ENCODE results near the gene TNS1. TPM values are rescaled to one million over a fixed set of nuclear protein-coding genes. Genes with fewer than 3 reads are reported as not detected.

The TNS1 gene
- total RNA-seq, 6 experiments from 2014 or later, result 113 to 139 (median 126) TPM

- Mint-ChIP-seq H3K36me3 (ENCODE audit: low read depth) (no peaks in the 10 kb centered on the region), H3K4me1 (ENCODE audit: low read depth) (peaks cover 12% of the 10 kb centered on the region), H3K9me3 (no peaks in the 10 kb centered on the region), H3K27ac (no peak overlapping the region), H3K27me3 (ENCODE audit: insufficient read depth) (peaks cover 33% of the 10 kb centered on the region), H3K4me3 (no peak overlapping the region)
- no peak for DNase-seq
- no peak for TF ChIP-seq CTCF (IDR thresholded peaks at IDR 0.05)
Observed at GRCh38 chr2:218043100-218043499, 40.3 kb upstream of the TNS1 start.

- peaks cover 32% of the 10 kb centered on the region for H3K27me3 Mint-ChIP-seq (ENCODE audit: insufficient read depth)
- H3K36me3 Mint-ChIP-seq (ENCODE audit: low read depth), result no peaks in the 10 kb centered on the region
- H3K9me3 Mint-ChIP-seq, result no peaks in the 10 kb centered on the region
- TF ChIP-seq CTCF (IDR thresholded peaks at IDR 0.05), result no peak
- H3K4me1 Mint-ChIP-seq (ENCODE audit: low read depth), result peaks cover 12% of the 10 kb centered on the region
- no peak for DNase-seq
- H3K4me3 Mint-ChIP-seq, result no peak overlapping the region
- no peak overlapping the region for H3K27ac Mint-ChIP-seq
Observed at GRCh38 chr2:218041302-218042168, 38.7 kb upstream of the TNS1 start.

- no peak for TF ChIP-seq CTCF (IDR thresholded peaks at IDR 0.05)
- no peaks in the 10 kb centered on the region for H3K9me3 Mint-ChIP-seq
- no peak for DNase-seq
- H3K27ac Mint-ChIP-seq, result no peak overlapping the region
- peaks cover 30% of the 10 kb centered on the region for H3K27me3 Mint-ChIP-seq (ENCODE audit: insufficient read depth)
- no peaks in the 10 kb centered on the region for H3K36me3 Mint-ChIP-seq (ENCODE audit: low read depth)
- peaks cover 12% of the 10 kb centered on the region for H3K4me1 Mint-ChIP-seq (ENCODE audit: low read depth)
- H3K4me3 Mint-ChIP-seq, result no peak overlapping the region
Observed at GRCh38 chr2:218040883-218041282, 38.1 kb upstream of the TNS1 start.

GRCh38 chr2:218039171-218039570 is 36.4 kb upstream of the TNS1 start:
- Mint-ChIP-seq H3K9me3 (no peaks in the 10 kb centered on the region), H3K27ac (no peak overlapping the region), H3K27me3 (ENCODE audit: insufficient read depth) (peaks cover 28% of the 10 kb centered on the region), H3K36me3 (ENCODE audit: low read depth) (no peaks in the 10 kb centered on the region), H3K4me1 (ENCODE audit: low read depth) (peaks cover 12% of the 10 kb centered on the region), H3K4me3 (no peak overlapping the region)
- TF ChIP-seq CTCF (IDR thresholded peaks at IDR 0.05), result no peak
- peak; percentile 22 for DNase-seq

GRCh38 chr2:218036371-218036770 is 33.6 kb upstream of the TNS1 start:
- no peak for DNase-seq
- Mint-ChIP-seq H3K27ac (no peak overlapping the region), H3K36me3 (ENCODE audit: low read depth) (no peaks in the 10 kb centered on the region), H3K27me3 (ENCODE audit: insufficient read depth) (peaks cover 19% of the 10 kb centered on the region), H3K4me1 (ENCODE audit: low read depth) (peaks cover 12% of the 10 kb centered on the region), H3K9me3 (no peaks in the 10 kb centered on the region), H3K4me3 (no peak overlapping the region)
- peak; percentile 57 for TF ChIP-seq CTCF (IDR thresholded peaks at IDR 0.05)

Measured in HFFc6 (cell line).